GM23248 (cell line): ENCODE results near the gene FILIP1L.

Source experiments
- EZH2 ChIP-seq: fragments of 200-600 bp; sonication (generic); IDR thresholded peaks from 2 replicates; pipeline ENCODE4 v1.6.1; 2018; ENCODE audit warnings: antibody characterized with exemption, mild to moderate bottlenecking; ENCODE audit not compliant: insufficient read depth, poor library complexity, severe bottlenecking
- EZH2phosphoT487 ChIP-seq: fragments of 200-600 bp; sonication (generic); IDR thresholded peaks from 2 replicates; pipeline ENCODE4 v1.6.1; 2018; ENCODE audit warnings: antibody characterized with exemption, moderate library complexity, mild to moderate bottlenecking, low read depth; ENCODE audit not compliant: insufficient read depth

GRCh38 chr3:99874237-99875002 lies 239.9 kb downstream of the FILIP1L start:
- TF ChIP-seq EZH2 (no peak), EZH2phosphoT487 (no peak)
